Measurements from ENCODE around the gene ROCK2. TPM values are rescaled to one million over a fixed set of nuclear protein-coding genes. Genes with fewer than 3 reads are reported as not detected.

ROCK2 gene
- total RNA-seq, 1 experiment from 2014 or later, result 25.9 TPM

DNA sequence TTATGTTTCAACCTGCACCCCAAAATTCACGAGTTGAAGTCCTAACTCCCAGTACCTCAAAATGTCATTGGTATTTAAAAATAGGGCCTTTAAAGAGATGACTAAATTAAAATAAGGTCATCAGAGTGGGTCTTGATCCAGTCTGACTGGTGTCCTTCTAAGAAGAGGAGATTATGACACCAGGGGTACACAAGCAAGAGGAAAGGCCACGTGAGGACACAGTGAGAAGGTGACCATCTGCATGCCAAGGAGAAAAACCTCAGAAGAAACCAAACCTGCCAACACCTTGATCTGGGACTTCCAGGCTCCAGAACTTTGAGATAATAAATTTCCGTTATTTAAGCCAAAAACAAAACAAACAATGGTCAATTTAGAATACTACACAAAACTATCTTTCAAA is 22.6 kb downstream of the ROCK2 start (continued):
- TF ChIP-seq, protein P1, sequence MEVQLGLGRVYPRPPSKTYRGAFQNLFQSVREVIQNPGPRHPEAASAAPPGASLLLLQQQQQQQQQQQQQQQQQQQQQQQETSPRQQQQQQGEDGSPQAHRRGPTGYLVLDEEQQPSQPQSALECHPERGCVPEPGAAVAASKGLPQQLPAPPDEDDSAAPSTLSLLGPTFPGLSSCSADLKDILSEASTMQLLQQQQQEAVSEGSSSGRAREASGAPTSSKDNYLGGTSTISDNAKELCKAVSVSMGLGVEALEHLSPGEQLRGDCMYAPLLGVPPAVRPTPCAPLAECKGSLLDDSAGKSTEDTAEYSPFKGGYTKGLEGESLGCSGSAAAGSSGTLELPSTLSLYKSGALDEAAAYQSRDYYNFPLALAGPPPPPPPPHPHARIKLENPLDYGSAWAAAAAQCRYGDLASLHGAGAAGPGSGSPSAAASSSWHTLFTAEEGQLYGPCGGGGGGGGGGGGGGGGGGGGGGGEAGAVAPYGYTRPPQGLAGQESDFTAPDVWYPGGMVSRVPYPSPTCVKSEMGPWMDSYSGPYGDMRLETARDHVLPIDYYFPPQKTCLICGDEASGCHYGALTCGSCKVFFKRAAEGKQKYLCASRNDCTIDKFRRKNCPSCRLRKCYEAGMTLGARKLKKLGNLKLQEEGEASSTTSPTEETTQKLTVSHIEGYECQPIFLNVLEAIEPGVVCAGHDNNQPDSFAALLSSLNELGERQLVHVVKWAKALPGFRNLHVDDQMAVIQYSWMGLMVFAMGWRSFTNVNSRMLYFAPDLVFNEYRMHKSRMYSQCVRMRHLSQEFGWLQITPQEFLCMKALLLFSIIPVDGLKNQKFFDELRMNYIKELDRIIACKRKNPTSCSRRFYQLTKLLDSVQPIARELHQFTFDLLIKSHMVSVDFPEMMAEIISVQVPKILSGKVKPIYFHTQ (CRISPR knock-in tag; IDR thresholded peaks at IDR 0.05), result no peak
- TF ChIP-seq SOX15 (CRISPR knock-in tag; IDR thresholded peaks at IDR 0.05), result no peak
- TF ChIP-seq ZNF263 (CRISPR knock-in tag; IDR thresholded peaks at IDR 0.05; ENCODE audit: low read depth), result no peak
- no peak for TF ChIP-seq NR3C1 (CRISPR knock-in tag; conservative IDR thresholded peaks at IDR 0.05; ENCODE audit: low read depth)
- TF ChIP-seq, protein P2, sequence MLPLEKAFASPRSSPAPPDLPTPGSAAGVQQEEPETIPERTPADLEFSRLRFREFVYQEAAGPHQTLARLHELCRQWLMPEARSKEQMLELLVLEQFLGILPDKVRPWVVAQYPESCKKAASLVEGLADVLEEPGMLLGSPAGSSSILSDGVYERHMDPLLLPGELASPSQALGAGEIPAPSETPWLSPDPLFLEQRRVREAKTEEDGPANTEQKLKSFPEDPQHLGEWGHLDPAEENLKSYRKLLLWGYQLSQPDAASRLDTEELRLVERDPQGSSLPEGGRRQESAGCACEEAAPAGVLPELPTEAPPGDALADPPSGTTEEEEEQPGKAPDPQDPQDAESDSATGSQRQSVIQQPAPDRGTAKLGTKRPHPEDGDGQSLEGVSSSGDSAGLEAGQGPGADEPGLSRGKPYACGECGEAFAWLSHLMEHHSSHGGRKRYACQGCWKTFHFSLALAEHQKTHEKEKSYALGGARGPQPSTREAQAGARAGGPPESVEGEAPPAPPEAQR (CRISPR knock-in tag; IDR thresholded peaks at IDR 0.05), result no peak
- TF ChIP-seq, protein P3, sequence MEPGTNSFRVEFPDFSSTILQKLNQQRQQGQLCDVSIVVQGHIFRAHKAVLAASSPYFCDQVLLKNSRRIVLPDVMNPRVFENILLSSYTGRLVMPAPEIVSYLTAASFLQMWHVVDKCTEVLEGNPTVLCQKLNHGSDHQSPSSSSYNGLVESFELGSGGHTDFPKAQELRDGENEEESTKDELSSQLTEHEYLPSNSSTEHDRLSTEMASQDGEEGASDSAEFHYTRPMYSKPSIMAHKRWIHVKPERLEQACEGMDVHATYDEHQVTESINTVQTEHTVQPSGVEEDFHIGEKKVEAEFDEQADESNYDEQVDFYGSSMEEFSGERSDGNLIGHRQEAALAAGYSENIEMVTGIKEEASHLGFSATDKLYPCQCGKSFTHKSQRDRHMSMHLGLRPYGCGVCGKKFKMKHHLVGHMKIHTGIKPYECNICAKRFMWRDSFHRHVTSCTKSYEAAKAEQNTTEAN (CRISPR knock-in tag; IDR thresholded peaks at IDR 0.05), result no peak
- no peak for TF ChIP-seq SMAD3 (CRISPR knock-in tag; IDR thresholded peaks at IDR 0.05; ENCODE audit: borderline replicate concordance)

DNA sequence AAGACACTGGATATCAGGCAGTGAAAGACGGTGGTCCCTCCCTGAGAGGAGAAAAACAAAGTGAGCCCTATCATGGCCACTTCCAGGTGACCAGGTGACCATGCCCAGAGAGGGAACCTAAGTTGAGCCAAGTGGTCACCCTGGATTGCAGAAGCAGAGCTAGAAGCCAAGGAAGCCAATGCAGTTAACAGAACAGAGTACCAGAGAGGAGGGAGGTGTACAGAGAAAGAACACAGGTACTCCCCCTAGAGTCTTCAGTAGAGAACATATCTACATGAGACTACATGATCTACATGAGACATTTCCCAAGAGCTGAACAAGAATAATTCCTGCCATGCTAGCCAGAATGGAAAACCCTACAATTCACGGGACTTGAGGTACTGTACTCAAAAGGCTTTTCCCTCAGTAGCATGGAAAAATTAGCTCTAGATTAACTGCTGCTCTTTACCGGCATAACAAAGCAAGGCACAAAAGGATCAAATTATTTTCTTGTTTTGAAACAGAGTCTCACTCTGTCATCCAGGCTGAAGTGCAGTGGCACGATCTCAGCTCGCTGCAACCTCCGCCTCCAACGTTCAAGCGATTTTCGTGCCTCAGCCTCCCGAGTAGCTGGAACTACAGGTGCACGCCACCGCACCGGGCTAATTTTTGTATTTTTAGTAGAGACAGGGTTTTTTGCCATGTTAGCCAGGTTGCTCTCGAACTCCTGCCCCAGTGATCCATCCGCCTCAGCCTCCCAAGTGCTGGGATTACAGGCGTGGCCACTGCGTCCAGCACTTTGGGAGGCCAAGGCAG is 23.5 kb downstream of the ROCK2 start:
- TF ChIP-seq ZNF263 (CRISPR knock-in tag; IDR thresholded peaks at IDR 0.05; ENCODE audit: low read depth) (no peak), NR2C2 (CRISPR knock-in tag; IDR thresholded peaks at IDR 0.05) (no peak), HMGA2 (CRISPR knock-in tag; IDR thresholded peaks at IDR 0.05) (no peak), NFYB (CRISPR knock-in tag; conservative IDR thresholded peaks at IDR 0.05; ENCODE audit: low read depth) (no peak), ZNF671 (CRISPR knock-in tag; IDR thresholded peaks at IDR 0.05) (no peak), JUN (CRISPR knock-in tag; IDR thresholded peaks at IDR 0.05) (no peak), NR1H2 (CRISPR knock-in tag; IDR thresholded peaks at IDR 0.05) (no peak), TCF7 (CRISPR knock-in tag; IDR thresholded peaks at IDR 0.05; ENCODE audit: low read depth) (no peak)
- TF ChIP-seq, protein P4, sequence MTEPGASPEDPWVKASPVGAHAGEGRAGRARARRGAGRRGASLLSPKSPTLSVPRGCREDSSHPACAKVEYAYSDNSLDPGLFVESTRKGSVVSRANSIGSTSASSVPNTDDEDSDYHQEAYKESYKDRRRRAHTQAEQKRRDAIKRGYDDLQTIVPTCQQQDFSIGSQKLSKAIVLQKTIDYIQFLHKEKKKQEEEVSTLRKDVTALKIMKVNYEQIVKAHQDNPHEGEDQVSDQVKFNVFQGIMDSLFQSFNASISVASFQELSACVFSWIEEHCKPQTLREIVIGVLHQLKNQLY (CRISPR knock-in tag; IDR thresholded peaks at IDR 0.05), result no peak
- TF ChIP-seq, protein P1 (CRISPR knock-in tag; IDR thresholded peaks at IDR 0.05), result no peak
- TF ChIP-seq, protein P5, sequence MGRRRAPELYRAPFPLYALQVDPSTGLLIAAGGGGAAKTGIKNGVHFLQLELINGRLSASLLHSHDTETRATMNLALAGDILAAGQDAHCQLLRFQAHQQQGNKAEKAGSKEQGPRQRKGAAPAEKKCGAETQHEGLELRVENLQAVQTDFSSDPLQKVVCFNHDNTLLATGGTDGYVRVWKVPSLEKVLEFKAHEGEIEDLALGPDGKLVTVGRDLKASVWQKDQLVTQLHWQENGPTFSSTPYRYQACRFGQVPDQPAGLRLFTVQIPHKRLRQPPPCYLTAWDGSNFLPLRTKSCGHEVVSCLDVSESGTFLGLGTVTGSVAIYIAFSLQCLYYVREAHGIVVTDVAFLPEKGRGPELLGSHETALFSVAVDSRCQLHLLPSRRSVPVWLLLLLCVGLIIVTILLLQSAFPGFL (CRISPR knock-in tag; IDR thresholded peaks at IDR 0.05; ENCODE audit: borderline replicate concordance), result no peak
- TF ChIP-seq, protein P6, sequence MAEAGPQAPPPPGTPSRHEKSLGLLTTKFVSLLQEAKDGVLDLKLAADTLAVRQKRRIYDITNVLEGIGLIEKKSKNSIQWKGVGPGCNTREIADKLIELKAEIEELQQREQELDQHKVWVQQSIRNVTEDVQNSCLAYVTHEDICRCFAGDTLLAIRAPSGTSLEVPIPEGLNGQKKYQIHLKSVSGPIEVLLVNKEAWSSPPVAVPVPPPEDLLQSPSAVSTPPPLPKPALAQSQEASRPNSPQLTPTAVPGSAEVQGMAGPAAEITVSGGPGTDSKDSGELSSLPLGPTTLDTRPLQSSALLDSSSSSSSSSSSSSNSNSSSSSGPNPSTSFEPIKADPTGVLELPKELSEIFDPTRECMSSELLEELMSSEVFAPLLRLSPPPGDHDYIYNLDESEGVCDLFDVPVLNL (CRISPR knock-in tag; IDR thresholded peaks at IDR 0.05; ENCODE audit: borderline replicate concordance, low read depth), result no peak
- 0 out of 2 replicates have a peak, but pooled peaks cover 4% of the 10 kb centered on the region for H3K9me3 Mint-ChIP-seq
- no peaks in the 10 kb centered on the region for H3K27me3 Mint-ChIP-seq (ENCODE audit: low read depth)
- no peak overlapping the region for H3K27ac Mint-ChIP-seq
- ATAC-seq, result peak; percentile 79
- POLR2A ChIA-PET, result interaction anchor here (0.6 to 1.1 kb wide), 2 partner anchors 23 to 66 kb away, joined by 3 to 7 read pairs; no protein-coding TSS in a partner anchor
- CTCF ChIA-PET, result interaction anchor here (0.6 to 2.6 kb wide), 12 partner anchors 10 to 525 kb away, joined by 3 to 14 read pairs (median 3); a partner anchor contains a TSS
- no peak for DNase-seq (ENCODE audit: low spot score)
- peaks cover 5% of the 10 kb centered on the region for H3K36me3 Mint-ChIP-seq
- H3K4me1 Mint-ChIP-seq, result peaks cover 10% of the 10 kb centered on the region; the same call in 1 of the 2 replicates
- H3K4me3 Mint-ChIP-seq, result no peak overlapping the region

Data from WTC11 (cell line).